HG03025 (cell line): ENCODE data around the gene NLRP4.

Experiments used
- ATAC-seq: cut with Tn5 transposase; IDR thresholded peaks from one replicate; pipeline ENCODE4 v1.9.1; 2021; ENCODE audit warnings: mild to moderate bottlenecking, moderate library complexity; ENCODE audit not compliant: unreplicated experiment, low FRiP score

NLRP4 gene, protein sequence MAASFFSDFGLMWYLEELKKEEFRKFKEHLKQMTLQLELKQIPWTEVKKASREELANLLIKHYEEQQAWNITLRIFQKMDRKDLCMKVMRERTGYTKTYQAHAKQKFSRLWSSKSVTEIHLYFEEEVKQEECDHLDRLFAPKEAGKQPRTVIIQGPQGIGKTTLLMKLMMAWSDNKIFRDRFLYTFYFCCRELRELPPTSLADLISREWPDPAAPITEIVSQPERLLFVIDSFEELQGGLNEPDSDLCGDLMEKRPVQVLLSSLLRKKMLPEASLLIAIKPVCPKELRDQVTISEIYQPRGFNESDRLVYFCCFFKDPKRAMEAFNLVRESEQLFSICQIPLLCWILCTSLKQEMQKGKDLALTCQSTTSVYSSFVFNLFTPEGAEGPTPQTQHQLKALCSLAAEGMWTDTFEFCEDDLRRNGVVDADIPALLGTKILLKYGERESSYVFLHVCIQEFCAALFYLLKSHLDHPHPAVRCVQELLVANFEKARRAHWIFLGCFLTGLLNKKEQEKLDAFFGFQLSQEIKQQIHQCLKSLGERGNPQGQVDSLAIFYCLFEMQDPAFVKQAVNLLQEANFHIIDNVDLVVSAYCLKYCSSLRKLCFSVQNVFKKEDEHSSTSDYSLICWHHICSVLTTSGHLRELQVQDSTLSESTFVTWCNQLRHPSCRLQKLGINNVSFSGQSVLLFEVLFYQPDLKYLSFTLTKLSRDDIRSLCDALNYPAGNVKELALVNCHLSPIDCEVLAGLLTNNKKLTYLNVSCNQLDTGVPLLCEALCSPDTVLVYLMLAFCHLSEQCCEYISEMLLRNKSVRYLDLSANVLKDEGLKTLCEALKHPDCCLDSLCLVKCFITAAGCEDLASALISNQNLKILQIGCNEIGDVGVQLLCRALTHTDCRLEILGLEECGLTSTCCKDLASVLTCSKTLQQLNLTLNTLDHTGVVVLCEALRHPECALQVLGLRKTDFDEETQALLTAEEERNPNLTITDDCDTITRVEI

DNA sequence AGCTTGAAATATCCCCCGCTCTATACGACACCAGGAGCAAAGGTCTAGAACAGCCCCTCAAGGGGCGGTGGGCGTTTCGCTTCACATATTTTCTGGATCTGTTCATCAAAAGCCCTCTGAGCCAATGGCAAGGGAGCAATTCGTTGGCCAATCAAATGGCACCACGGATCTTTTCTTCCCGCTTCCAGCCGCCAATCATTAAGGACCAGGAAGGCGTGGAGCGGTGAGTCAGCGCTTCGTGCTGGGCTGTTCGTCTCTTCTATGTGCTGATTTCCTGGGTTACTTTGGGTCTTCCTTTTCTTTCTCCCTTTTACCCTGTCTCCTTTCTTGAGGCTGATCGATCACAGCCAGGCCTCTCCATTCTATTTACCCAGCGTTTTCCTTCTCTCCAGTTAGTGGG is at the start of gene NLRP4:
TSS of gene NLRP4 (plus strand) at position 201 of the 400 bp plus-strand sequence. CDS start 15,541 bp downstream, outside the sequence.
- no peak for ATAC-seq

DNA sequence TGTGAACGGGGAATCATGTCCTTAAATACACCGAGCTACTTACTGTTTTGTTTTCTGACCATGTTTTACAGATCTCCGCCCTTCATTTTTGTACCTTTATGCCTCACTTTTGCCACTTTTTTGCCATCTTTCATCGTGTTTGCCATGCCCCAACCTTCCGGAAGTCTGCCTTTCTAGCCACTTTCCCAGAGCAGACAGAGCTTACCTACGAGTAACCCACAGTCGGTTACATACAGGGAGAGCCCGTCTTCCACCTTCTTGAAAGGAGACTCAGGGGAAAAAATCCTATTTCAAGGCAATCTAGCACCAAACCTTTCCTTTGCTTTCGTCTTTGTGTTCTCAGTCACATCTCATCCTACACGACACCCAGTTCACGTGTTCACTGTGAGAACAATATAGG is 41.3 kb upstream of the NLRP4 start:
- ATAC-seq: no peak

DNA sequence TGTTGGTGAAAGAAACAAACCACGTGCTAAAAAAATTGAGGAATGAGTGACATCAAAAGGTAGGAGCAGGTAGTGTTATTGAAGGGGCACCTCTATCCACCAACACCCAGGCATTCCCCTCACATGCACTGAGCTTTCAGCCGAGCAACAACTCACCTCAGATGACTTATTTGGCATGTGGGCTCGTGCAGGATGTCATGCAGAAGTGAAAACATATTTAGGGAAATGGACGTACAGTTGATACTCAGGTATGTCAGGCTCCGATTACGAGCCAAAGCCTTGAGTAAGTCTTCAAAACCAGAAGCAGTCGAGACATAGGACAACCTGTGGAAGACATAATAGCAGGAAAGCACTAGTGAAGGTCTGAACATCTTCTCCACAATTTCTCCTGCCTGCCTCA is 34.9 kb upstream of the NLRP4 start:
- ATAC-seq: no peak

DNA sequence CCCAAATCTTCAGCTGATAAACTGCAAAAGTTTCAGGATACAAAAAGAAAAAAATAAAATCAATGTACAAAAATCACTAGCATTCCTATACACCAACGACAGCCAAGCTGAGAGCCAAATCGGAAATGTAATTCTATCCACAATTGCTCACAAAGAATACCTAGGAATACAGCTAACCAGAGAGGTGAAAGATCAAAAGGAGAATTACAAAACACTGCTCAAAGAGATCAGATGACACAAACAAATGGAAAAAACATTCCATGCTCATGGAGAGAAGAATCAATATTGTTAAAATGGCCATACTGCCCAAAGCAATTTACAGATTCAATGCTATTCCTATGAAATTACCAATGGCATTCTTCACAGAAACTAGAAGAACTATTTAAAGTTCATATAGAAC is 34.1 kb upstream of the NLRP4 start:
- no peak for ATAC-seq

DNA sequence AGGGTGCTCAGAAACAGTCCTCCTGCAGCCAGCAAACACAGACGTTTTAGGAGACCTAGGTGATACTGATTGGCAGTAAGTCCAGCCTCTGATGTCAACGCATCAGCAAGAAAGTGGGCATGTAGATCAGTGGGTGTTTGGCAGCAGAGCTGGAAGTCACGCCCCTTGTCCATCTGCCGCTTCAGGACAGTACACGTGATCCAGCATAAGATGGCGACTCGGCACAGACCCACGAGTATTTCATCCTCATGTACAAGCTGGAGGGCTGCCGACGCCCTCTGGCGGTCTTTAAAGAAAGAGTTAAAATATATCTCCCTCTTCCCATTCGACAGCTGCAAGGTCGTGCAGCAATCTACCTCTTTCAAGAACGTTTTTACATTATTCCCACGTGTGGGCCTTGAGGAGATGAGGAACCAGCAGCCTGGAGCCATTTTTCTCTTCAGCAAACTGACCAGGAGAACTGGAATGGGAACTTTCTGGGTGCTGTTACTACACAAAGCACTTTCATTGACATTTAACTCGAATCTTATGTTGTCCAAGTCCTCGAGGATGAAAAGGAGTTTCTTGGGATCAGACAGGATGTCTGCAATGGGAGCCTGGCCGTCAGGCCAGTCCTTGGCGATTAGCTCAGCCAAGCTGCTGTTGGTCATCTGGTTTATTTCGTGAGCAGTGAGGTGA is 26.8 kb upstream of the NLRP4 start:
- no peak for ATAC-seq

DNA sequence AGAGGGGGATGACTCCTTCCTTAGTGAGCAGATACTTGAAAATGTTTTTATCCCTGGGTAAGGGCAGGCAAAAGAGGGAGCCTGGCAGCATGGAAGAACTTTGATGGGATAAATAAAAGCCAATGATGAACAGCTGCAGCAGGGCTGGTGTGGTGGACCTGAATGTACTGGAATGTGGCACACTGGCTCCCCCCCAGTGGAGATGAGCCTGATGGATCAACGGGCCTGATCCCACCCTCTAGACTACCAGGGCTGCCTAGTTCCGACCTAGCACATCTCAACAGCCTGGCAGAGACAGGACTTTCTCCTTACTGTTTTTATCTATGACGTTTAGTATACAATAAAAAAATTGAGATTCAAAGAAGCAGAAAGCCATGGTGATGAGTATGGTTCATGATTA is 25.0 kb upstream of the NLRP4 start:
- no peak for ATAC-seq

DNA sequence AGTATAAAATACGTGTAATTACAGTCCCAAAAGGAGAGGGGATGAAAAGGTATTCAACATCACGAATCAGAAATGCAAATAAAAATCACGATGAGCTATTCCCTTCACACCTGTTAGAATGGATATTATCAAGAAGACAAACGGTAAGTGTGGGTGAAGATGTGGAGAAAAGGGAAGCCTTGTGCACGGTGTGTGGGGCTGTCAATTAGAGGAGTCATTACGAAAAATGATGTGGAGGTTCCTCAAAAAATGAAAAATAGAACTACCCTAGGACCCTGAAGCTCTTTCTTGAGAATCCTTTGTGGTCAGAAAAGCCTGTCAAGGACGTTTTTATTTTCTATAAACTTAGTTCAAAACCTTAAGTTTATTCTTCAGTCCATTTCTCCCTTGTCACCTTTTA is 23.9 kb upstream of the NLRP4 start:
- ATAC-seq: no peak

DNA sequence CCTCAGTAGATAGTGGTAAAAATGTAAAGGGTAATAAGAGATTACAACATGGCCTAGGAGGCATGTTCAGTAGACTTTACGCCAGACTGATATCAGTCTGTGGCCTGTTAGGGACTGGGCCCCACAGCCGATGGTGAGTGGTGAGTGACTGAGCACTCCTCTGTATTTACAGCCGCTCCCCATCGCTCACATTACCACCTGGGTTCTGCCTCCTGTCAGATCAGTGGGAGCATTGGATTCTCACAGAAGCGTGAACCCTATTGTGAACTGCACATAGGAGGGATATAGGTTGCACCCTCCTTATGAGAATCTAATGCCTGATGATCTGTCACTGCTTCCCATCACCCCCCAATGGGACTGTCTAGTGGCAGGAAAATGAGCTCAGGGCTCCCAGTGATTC is 22.4 kb upstream of the NLRP4 start:
- no peak for ATAC-seq

DNA sequence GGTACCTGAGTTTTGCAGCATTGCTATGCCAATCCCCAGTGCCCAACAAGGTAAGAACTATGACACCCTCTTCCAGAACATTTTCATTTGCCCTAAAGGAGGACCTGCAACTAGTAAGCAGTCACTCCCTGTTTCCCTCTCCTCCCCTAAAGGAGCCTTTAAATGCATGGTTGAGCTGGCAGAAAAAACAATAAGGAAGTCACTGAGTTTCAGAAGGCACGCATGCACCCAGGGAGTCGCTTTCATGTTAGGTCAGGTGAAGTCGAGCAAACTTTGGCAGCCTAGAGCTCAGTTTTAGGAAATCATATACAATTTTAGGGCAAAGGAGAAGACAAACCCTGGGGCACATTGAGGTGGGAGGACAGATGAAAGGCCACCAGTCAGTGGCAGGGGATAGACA is 16.3 kb upstream of the NLRP4 start:
- no peak for ATAC-seq

DNA sequence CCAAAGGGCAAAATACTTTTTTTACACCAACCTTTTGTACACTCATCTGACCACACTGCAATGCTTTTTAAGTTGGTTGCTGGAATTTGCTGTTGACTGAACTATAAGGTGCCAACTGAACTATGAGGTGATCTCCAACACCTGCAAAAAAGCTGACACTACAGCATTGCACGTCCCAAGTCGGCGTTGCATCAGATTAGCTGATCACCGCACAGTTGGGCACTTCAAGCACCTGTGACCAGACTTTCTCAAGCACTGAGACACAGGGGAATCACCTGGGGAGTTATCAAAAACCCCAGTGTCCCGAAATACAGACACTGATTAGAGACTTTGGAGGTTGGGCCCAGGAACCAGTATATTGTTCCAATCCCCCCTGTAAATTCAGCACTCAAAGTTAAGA is 5.7 kb upstream of the NLRP4 start:
- ATAC-seq: no peak

DNA sequence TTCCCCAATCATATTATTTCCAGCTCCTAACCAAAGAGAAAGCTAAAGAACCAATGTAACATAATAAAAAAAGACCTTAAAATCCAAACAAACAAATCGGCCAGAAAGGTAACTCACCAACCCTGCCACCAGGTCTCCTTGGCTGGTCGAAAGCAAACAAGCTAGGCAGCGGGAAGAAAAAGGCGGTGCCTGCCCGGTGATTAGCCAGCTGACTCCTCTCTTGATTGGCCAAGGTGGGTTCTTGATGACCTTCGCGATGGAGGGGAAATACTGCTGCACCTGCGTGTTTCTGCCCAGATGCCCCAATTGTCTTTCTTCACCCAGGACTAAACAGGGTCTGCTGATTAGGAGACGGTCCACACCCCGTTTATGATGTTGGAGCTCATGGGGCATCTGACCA is 4.5 kb upstream of the NLRP4 start, which contains the start of gene NLRP11:
TSS of gene NLRP11 (minus strand) at position 154 of the 400 bp plus-strand sequence. CDS start 13,825 bp downstream, outside the sequence.
- ATAC-seq: no peak

DNA sequence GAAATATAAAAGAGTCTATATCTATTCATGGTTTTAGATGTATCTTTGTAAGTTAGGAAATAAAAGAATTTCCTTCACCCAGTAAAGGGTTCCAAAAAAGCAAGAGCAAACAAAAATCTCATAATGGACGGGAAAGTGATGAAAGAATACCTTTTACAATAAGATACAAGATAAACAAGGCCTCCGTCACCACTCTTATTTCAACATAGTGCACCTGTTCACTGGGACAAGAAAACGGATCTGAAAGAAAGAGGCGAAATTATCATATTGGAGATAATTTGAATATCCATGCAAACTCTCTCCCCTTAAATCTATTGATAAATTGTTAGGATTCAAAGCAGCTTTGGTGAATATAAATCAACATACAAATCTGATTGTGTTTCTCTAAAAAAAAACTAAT is 3.7 kb upstream of the NLRP4 start:
- no peak for ATAC-seq

DNA sequence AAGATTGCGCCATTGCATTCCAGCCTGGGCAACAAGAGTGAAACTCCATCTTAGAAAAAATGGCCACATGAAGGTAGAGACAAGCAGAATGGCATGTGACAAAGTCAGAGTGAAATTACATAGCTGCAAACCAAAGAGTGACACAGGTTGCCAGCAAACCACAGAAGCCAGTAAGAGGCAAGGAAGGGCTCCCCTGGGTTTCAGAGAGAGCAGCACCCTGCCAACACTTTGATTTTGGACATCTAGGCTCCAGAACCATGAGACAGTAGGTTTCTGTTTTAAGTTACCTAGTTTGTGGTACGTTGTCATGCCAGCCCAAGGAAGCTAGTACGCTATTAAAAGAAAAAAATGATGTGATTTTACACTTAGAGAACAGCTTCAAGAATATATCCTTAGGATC is 1.9 kb downstream of the NLRP4 start:
- no peak for ATAC-seq

DNA sequence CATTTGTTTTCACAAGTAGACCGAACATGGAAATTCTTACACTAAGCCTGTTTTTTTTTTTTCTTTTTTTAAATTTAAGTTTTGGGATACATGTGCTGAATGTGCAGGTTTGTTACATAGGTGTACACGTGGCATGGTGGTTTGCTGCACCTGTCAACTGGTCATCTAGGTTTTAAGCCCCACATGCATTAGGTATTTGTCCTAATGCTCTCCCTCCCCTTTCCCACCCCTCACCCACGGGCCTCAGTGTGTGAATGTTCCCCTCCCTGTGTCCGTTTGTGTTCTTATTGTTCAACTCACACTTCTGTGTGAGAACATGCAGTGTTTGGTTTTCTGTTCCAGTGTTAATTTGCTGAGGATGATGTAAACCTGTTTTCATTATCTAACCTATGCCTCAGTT is 2.6 kb downstream of the NLRP4 start:
- ATAC-seq: no peak

DNA sequence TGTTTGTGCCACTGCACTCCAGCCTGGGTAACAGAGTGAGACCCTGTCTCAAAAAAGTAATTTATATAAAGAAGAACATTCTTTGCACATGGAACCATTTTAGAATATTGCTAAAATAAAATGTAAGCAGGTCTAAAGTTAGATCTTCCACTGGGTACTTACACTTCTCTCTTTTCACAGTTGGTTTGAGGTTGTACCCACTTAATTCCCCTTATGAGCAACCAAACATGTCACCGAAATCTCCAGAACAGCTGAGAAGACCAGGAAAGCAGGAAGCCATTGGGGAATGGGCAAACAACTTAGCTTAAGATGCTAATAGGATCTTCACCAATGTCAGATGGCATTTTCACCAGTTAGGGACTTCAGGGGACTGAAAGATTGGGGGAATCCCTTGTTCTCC is 18.8 kb downstream of the NLRP4 start:
- ATAC-seq: no peak

DNA sequence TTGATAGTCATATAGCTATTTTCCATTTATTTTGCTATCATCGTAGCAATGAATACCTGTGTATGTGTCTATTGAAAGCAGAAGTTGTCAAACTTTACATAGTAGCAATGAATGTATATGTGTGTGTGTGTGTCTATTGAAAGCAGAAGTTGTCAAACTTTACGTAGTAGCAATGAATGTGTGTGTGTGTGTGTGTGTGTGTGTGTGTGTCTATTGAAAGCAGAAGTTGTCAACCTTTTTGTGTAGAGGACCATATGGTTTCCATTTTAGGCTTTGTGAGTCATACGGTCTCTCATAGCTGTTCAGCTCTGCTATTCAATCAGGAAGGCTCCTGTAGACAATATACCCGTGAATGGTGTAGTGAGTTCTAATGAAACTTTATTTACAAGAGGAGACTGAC is 20.8 kb downstream of the NLRP4 start:
- no peak for ATAC-seq

DNA sequence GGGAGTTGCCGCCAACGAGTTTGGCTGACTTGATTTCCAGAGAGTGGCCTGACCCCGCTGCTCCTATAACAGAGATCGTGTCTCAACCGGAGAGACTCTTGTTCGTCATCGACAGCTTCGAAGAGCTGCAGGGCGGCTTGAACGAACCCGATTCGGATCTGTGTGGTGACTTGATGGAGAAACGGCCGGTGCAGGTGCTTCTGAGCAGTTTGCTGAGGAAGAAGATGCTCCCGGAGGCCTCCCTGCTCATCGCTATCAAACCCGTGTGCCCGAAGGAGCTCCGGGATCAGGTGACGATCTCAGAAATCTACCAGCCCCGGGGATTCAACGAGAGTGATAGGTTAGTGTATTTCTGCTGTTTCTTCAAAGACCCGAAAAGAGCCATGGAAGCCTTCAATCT is 21.6 kb downstream of the NLRP4 start:
- no peak for ATAC-seq

DNA sequence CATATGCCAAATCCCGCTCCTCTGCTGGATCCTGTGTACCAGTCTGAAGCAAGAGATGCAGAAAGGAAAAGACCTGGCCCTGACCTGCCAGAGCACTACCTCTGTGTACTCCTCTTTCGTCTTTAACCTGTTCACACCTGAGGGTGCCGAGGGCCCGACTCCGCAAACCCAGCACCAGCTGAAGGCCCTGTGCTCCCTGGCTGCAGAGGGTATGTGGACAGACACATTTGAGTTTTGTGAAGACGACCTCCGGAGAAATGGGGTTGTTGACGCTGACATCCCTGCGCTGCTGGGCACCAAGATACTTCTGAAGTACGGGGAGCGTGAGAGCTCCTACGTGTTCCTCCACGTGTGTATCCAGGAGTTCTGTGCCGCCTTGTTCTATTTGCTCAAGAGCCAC is 22.1 kb downstream of the NLRP4 start:
- ATAC-seq: no peak

DNA sequence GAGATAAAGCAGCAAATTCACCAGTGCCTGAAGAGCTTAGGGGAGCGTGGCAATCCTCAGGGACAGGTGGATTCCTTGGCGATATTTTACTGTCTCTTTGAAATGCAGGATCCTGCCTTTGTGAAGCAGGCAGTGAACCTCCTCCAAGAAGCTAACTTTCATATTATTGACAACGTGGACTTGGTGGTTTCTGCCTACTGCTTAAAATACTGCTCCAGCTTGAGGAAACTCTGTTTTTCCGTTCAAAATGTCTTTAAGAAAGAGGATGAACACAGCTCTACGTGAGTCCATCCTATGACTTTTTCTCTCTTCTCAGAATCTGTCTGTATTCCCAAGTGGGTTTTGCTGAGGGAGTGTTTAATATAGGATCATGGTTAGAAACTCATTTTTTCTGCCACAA is 22.6 kb downstream of the NLRP4 start:
- no peak for ATAC-seq

DNA sequence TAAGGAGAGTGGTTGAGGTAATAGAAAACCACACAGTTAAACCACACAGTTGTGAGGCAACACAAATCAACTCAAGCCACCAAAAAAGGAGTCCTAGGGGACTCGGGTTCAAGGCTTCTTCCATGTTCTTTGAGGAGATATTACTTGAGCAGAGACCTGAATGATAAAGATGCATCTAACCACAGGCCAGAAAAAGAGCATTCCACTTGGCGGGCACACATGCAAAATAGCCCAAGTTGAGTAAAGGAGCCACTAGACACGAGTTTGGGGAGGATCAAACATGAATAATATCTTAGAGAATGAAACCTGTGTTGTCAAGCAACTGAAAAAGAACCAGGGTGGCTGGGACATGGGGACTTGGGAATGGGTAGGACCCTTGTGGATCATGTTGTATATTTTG is 30.2 kb downstream of the NLRP4 start:
- ATAC-seq: no peak

DNA sequence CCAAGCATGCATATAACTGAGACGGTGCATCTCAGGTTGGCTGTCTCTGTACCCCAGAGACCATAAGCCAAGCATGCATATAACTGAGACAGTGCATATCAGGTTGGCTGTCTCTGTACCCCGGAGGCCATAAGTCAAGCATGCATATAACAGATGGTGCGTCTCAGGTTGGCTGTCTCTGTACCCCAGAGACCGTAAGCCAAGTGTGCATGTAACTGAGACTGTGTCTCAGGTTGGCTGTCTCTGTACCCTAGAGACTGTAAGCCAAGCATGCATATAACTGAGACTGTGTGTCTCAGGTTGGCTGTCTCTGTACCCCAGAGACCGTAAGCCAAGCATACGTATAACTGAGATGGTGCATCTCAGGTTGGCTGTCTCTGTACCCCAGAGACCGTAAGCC is 30.8 kb downstream of the NLRP4 start:
- ATAC-seq: no peak
